SU-DHL-6 (cell line): ENCODE data around the gene INPP5B.

Experiments
- CTCF ChIP-seq: fragments of 200-600 bp; sonication (generic); IDR thresholded peaks from one replicate; pipeline ENCODE4 v1.5.1; 2017; ENCODE audit warnings: antibody characterized with exemption, mild to moderate bottlenecking, low read length, moderate library complexity; ENCODE audit not compliant: insufficient read depth, poor library complexity, severe bottlenecking
- EZH2phosphoT487 ChIP-seq: fragments of 200-600 bp; sonication (generic), shearing (Covaris generic); conservative IDR thresholded peaks from 2 replicates; pipeline ENCODE4 v1.6.1; 2018; ENCODE audit warnings: mild to moderate bottlenecking, antibody characterized with exemption, low read length, moderate library complexity, mixed read lengths

GRCh38 chr1:37866491-37866890 is 80.4 kb downstream of the INPP5B start:
- no peak for TF ChIP-seq CTCF
- no peak for TF ChIP-seq EZH2phosphoT487
